ENCODE measurements around the gene FARP1.
"Not testable (repeated sequence)": the region's sequence is repeated elsewhere in the genome, so short reads cannot be mapped to it uniquely, and the experiment has no call there.

FARP1 gene

DNA sequence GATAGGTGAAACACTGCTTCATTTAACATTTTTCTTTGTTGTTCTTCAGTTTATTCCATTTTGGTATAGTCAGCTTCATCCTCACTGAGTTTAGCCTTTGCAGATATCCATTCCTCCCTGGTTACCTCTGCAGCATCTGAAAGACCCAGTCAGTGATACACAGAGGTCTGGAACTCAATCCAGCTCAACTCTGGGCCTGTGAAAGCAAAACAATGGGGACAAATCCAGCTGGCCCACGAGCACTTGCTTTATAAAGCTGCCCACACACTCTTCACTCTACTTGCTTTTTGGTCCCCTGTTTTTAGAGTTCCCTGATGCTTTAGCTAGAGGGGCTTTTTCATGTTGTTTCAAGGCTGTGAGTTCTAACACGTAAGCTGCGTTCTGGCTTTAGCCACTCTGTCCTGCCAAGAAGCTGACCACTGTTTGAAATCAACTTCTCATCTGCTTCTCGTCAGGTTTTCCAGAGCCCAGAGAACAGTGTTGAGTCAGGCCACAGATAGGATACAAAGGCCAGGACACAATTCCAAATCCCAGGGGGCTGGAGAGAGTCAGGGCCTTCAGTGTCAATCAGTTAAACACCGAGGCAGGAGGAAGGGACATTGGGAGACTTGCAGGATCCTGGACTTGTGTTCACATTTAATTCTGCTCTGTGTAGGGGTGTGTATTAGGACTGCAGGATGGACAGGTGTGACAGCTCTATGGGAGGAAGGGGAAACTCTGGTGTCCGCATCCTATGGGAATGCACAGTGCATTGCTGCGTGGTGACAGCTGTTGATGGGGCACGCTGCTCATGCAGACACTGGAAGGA, 117.7 kb downstream of the FARP1 start:
- DNase-seq (ENCODE audit: low read depth): no peak

DNA sequence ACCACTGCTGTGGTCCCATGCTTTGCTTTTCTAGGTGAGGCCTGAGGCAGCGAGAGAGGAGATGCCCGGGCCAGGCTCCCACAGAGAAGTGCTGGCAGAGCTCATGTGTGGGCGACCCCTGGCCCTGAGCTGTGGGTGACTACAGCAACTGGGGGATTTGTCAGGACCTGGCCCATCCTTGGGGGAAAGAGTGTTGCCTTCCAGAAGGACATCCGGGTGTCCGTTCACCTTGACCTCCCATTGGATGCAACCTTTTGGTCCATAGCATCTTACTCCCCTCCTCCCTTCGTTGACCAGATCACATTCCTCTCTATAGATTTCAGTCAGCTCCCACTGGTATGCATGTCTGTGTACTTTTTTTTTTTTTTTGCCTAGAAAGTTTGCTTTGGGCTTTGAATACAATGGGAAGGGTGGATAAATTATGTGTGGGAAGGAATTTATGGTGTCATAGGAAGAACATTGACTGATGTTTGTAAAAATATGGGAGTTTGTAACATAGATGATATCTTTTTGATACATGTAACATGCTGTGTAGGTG, 118.3 kb downstream of the FARP1 start:
- DNase-seq (ENCODE audit: low read depth): no peak

DNA sequence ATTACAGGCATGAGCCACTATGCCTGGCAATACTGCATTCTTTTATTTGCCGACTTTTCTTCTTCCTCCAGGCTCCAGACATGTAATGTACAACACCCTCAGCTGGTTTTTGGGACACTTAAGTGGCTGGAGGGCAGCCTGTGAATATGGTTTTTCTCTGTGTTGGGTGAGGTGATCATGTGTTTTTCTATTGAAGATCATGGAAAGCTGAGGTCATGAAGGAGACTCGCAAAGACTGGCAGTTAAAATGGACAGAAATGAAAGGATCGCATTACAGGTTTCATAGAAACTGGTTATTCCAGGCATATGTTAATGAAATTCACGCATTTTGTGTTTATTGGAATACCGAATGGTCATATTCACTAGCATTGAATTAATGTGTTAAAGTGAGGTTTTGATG, 119.4 kb downstream of the FARP1 start:
- no peak for DNase-seq (ENCODE audit: low read depth)

DNA sequence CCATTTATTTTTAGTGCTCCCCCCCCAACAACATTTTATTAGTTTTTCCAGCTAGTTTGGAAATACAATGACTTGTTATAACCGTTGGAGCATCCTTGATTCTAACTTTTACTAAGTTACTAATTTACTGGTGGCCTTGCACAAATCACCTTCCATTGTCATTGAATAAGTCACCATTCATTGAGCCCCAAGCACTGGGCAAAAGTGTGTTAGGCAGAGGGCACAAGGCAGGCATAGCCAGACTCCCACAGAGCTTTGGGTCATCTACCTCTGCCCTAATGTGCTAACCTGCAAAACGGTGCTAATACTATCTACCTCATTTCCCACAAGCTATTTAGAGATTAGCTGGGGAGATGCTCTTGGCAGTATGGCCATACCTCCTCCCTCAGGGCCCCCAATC, 120.9 kb downstream of the FARP1 start:
- no peak for DNase-seq (ENCODE audit: low read depth)

DNA sequence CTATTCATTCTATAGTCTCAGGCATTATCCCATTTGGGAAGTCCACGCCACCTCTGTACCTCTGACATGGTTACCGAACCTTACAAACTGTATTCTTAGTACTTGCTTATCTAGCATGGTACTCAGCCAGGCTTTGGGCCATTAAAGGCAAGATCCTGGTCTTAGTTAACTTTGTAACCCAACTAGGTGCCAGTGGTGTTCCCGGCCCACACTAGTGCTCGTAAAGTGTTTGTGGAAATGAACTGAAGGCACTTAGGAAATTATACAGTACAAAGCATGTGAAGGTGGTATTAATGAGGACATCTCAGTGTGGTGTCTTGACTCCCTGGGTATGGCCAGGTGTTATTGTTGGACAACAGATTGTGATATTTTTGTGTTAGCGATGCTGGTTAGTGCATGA, 122.0 kb downstream of the FARP1 start:
- no peak for DNase-seq (ENCODE audit: low read depth)

DNA sequence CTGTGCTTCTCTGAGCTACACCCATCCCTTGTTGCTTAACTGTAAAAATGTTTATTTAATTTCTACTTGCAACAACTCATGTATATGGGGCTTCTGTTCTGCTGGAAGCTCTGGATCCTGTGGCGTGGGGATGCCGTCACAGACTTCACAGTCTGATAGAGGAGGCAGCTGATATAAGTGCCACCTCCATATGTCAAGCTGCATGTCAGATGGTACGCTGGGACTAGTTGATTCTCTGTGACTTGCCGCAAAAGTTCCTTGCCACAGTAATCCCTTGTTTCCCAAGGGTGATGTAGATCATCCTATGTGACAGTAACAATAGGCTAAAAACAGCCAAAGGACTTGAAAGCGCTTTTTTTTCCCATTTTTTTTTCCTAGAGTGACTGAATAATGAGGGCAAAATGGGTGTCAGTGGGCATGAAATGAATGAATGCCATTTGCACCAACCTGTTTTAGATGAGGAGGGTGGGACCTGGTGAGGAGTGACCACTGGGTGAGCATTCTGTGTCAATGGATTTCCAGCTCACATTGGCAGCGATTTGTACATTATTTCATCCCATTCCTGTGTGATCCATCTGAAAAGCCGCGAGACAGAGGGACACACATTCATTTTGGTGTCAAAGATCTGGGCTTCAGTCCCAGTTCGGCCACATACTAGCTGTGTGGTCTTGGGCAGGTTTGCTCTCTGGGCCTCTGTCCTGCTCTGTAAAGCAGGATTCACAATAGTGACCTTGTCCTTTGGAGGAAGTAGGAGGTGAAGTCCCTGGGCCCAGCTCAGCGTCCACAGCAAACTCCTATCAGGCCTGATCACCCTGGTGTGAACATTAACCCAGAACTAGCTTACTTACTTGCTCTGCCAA, 123.0 kb downstream of the FARP1 start:
- no peak for DNase-seq (ENCODE audit: low read depth)

DNA sequence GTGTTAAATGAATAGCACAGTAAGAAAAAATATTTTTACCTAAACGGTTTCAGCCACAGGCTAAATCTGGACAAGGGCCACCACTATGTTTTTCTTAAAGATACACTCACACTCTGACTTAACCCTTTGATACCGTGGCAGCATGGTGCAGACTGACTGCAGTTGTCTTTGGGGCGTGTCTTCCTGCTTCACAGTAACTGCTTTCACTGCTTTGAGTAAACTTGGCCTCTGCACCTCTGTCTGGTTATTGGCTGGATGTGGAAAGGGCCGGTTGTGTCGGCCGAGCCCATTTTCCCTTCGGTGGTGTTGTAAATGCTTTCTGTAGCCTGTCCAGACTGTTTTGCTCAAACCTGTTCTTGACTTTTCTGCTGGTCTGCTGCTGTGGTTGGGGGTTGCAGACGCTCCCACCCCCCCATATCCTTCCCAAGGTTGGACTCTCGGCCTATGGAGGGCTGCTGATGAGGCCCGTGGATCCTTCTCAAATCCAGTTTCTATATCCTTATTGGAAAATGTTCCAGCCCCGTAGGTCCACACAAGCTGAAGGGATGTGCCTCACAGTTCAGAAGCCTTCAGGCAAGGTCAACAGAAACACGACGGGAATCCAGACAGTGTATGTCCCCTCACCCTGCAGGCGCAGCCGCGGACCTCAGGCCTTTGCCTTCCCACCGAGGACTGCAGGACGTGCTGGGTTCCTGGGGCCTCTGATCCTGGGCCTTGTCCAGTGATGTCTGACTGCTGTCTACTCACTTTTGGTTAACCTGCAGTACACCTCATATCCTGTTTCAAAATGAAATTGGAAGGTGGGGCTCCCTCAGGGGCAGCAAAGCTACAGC, 124.4 kb downstream of the FARP1 start:
- DNase-seq (ENCODE audit: low read depth): no peak

DNA sequence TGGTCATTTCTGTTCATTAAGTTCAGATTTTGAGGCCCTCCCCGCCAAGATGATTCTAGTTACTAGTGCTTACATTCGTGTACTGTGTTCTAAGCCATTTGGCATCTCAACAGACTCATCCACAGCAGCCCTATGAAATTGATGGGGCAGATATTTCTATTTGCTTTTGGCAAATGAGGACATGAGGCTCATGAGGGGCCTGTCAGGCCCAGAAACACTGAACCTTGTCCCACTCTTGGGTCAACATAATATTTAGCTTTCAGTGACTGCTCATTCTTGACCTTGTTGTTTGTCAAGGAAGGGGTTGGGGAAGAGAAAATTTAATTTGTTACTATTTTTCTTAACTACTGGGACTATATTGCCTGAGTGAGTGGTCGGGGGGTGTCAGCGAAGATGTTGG, 126.5 kb downstream of the FARP1 start:
- no peak for DNase-seq (ENCODE audit: low read depth)

DNA sequence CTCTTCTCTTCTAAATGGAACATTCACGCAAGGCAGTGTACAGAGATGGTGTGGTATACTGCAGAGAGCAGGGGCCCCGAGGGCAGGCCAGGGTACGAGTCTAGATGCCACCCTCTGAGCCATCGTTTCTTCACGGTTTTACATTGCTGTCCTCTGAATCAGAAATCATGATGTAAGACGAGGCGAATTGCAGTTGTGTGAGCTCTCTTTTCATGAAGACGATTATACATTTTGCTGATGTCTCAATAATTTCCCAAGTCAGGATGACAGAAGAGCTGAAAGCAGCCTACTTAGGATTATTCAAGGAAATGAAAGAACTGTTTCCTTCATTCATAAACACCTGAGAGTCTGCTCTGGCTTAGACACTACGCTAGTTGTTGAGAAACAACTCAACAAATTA, 127.9 kb downstream of the FARP1 start:
- no peak for DNase-seq (ENCODE audit: low read depth)

DNA sequence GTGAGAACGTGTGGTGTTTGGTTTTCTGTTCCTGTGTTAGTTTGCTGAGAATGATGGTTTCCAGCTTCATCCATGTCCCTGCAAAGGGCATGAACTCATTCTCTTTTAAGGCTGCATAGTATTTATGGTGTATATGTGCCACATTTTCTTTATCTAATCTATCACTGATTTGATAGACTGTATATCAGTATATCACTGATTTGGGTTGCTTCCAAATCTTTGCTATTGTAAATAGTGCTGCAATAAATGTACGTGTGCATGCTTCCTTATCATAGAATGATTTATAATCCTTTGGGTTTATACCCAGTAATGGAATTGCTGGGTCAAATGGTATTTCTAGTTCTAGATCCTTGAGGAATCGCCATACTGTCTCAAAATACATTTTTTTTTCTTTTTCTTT, 128.8 kb downstream of the FARP1 start:
- not testable (repeated sequence) for DNase-seq (ENCODE audit: low read depth)

DNA sequence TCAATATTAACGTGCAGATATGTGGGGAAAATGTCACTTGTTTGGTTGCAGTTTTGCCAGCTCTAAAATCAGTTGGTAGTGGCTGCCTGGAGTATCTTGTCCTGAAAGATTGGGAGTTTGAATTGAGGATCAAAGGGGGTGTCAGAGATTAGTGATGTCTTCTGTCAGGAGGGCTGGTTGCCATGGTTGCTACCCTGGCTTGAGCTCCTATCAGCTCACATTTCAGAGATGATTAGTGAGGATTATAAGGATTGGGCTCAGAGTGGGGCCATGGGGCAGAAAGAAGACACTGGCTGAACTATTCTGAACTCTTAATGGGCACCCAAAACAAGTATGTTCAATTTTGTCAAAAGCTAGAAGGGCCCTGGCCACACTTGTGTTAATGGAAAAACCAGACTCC, 129.7 kb downstream of the FARP1 start:
- no peak for DNase-seq (ENCODE audit: low read depth)

DNA sequence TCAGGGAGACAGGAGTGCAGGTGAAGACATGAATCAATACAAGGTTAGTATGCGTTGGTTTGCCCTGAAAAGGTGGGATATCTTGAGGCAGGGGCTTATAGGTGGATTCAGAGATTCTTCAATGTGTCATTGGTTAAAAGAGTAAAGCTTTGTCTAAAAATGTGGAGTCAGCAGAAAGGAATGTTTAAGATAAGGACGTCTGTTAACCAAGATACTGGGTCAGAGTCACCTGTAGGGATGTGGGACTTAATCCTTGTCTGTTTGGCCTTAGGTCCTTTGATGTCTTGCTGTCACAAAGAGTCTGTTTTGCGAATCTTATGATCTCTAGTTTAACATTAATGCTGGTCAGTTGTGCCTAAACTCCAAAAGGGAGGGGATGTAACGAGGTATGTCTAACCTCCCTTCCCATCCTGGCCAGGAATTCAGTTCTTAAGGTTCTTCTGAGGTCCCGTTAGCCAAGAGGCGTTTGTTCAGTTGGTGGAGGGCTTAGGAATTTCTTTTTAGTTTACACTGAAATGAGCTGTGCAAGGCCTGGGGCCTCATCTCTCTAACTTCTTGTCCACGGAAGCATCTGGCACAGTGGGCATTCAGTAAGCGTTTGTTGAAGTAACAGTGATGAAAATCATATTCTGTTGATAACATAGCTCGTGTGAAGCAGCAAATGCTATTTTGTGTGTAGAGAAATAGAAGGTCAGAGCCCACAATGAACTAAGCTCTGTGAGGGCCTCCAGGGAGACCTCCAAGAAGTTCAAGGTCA, 130.4 kb downstream of the FARP1 start:
- no peak for DNase-seq (ENCODE audit: low read depth)

DNA sequence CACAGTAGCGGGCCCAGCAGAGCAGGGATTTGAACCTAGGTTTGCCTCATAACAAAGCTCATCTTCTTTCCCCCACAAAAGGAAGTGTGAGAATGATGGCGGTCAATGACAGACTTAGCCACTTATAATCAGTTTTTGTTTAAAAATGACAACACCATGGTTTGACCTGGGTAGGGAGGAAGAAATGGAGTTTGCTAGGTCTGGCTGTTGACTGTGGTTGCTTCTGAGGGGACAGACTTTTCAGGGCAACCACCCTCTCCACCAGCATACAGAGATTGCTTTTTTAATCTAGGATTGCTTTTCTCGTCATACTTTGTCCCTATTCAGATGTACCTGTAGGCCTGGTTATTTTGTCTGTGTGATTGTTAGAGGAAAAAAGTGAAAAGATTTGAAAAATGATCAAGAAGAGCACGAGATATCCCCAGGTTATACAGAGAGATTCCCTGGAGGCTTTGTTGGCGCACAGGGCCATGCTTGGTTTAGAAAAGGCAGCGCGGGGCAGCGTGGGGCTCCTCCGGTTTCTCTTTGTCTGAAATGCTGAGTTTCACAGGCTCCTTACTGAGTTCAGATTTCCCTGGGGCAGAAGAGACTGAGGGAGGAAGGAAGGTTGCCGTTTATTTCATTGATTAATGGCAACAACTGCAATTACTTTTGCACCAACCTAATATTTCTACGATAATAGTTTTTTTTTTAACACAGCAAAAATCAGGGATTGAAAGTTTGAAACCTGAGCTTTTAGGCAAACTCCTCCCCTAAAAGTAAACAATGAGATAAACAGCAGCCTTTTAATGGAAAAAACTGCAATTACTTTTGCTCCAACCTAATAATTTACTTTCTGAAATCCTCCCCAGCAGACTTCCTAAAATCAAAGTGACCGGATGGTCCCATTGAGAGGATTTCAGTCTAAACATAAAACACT, 131.2 kb downstream of the FARP1 start:
- no peak for DNase-seq (ENCODE audit: low read depth)

DNA sequence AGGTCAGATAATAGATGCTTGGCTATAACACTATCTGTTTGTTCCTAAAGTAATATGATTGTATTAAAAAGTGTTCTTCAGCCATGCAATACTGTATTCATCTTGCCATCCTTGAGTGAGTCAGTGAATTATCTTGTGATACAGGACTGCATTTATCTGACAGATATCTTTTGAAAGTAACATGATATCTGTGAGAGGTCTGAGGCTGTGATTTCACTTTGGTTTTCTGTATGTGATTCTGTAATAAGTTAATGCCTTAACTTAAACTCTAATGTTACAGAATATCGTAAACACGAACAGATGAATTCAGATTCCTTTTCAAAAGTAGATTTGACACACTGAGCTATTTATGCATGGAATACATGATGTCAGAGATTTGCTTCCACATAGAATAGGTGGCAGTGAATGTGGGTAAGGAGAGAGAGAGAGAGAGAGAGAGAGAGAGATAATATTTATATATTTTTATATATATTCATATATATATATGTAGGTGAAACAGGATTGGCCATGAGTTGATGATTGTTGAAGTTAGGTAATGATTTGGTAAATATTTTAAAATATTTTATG, 132.1 kb downstream of the FARP1 start:
- DNase-seq (ENCODE audit: low read depth): no peak

DNA sequence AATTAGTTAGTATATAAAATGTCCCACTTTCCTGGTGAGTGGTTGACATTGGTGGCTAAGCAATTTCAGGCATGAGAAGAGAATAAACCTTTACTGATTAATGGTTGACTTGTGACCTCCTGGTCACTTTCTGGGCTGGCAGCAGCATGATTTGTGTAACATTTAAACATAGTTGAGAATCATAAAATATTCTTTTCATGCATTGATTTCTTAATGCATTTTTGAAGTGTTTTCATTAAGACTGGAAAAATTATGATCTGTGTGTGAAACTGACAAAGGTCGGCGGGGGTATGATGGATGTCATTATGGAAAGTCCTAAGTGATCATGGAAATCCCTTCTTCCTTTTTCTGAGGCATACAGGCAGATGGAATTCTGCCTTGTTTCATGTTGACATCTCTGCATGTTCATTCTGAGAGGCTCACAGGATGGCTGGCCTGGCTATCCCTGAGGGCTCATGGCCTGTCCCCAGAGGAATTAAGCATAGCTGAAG, 132.8 kb downstream of the FARP1 start:
- no peak for DNase-seq (ENCODE audit: low read depth)

DNA sequence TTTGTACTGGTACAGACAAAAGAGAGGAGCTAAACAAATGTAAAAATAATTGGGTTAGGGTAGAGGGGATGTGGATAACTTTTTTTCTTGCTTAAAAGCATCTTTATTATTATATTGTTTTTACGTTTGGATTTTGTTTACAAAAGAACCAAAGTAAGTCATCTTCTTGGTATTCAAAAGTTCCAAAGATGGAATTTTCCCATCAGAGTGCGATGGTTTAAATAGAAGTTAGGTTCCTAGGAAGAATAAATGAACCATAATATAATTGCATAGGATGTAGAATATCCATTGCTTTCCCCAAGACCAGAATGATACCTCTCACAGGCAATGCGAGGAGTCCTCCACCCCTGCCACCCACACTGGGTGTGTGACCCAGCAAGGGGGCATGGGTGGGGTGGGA, 133.6 kb downstream of the FARP1 start:
- no peak for DNase-seq (ENCODE audit: low read depth)

DNA sequence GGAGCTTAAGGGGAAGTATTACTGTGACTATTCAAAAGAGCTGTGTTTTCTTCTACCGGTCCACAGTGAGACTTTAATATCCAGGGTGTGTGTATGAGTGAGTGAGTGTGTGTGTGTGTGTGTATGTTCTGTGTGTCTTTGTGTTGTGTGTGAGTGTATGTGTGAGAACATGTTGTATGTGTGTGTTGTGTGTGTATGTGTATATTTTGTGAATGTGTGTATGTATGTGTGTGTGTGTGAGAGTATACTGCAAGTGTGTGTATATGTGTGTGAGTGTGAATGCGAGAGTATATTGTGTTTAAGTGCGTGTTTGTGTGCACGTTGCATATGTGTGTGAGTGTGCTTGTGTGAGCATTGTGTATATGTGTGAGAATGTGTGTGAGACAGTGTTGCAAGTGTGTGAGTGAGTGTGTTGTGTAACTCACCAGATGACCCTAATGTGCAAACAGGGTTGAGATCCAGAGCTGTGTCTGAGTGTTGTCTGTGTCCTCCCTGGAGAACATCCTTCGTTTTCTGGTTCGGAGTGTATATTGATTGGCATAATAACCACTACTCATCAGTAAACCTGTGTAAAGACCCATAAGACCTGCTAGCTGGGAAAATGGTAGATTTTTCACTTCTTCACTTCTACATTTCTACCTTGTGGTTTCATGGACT, 135.3 kb downstream of the FARP1 start:
- no peak for DNase-seq (ENCODE audit: low read depth)

DNA sequence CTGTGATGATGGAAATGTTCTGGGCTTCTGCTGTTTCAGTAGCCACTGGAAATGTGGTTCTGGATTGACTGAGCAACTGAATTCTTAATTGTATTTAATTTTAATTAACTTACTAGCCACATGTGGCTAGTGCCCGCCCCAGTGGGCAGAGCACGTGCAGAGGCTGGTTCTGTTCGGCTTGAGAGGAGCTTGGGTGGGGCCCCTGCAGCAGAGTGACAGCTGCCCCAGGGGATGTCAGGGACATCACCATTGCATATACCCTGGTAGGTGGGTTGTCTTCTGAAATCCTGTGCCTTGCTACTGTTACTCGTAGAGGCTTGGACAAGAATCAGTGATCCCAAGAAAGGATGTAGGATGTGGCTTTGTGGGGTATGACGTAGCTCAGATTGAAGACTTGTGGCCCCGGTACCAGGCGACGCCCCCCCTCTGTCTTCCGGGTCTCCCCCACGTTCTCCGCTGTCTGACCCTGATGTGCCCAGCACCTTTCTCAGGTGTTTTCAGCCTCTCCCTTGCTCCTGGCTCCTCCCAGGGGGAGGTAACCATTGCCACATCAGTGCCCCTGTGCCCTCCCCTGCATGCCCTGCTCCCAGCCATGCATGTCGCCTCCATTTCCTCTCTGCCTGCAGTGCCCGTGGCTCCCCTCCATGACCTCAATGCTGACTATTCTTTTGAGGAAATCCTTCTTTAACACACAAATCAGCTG, 136.7 kb downstream of the FARP1 start:
- DNase-seq (ENCODE audit: low read depth): no peak

DNA sequence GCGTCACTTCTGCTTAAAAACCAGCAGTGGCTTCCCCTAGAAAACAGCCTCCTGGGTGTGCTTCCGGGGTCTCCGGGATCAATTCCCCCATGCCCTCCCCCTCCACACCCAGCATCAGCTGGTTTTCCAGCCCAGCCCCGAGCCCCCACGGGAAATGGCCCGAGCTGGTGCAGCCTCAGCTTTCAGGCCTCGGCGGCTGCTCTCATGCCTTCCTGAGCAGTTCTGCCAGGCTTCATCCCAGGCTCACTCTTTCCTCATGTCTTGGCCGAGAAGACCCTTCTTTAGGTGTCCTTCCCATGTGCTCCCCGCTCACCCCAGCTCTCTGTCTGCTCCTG, 137.2 kb downstream of the FARP1 start:
- no peak for DNase-seq (ENCODE audit: low read depth)

Measured in fibroblast of the conjunctiva (primary cell).